SJCRH30 (cell line): Measurements from ENCODE around the gene MRPS24. TPM values are rescaled to one million over a fixed set of nuclear protein-coding genes. Genes with fewer than 3 reads are reported as not detected.
"Not testable (repeated sequence)": the region's sequence is repeated elsewhere in the genome, so short reads cannot be mapped to it uniquely, and the experiment has no call there.

Source experiments
- DNase-seq, 2 experiments: peaks; one replicate each; pipeline ENCODE4 v3.0.0-alpha.2; 2015 to 2020
- H3K27ac ChIP-seq: fragments of 250-450 bp; sonication (Bioruptor Pico); 2 replicates; pipeline ENCODE4 v1.5.1; 2020; ENCODE audit warnings: mild to moderate bottlenecking, moderate library complexity
- H3K27me3 ChIP-seq: fragments of 250-450 bp; sonication (Bioruptor Pico); 2 replicates; pipeline ENCODE4 v1.5.1; 2020; ENCODE audit warnings: mild to moderate bottlenecking, moderate library complexity
- H3K36me3 ChIP-seq: fragments of 250-450 bp; sonication (Bioruptor Pico); 2 replicates; pipeline ENCODE4 v1.5.1; 2020; ENCODE audit warnings: mild to moderate bottlenecking, moderate library complexity
- H3K4me1 ChIP-seq: fragments of 250-450 bp; sonication (Bioruptor Pico); 2 replicates; pipeline ENCODE4 v1.5.1; 2020; ENCODE audit warnings: mild to moderate bottlenecking, moderate library complexity
- H3K4me3 ChIP-seq: fragments of 250-450 bp; sonication (Bioruptor Pico); 2 replicates; pipeline ENCODE4 v1.5.1; 2020; ENCODE audit warnings: mild to moderate bottlenecking, moderate library complexity
- H3K9me3 ChIP-seq: fragments of 250-450 bp; sonication (Bioruptor Pico); replicated peaks from 2 replicates; pipeline ENCODE4 v1.5.1; 2020; ENCODE audit warnings: mild to moderate bottlenecking, moderate library complexity
- total RNA-seq: library from RNA; depleted of rRNA; stranded (reverse); fragments of >200 nt; shearing (Covaris generic); gene quantifications from 2 replicates; pipeline ENCODE4 v1.2.3, GENCODE V29; 2014; rRNA removed

Gene MRPS24
- total RNA-seq, 1 experiment from 2014 or later = 88.7 TPM

- H3K27me3 ChIP-seq = no peaks in the 10 kb centered on the region
- no peaks in the 10 kb centered on the region for H3K36me3 ChIP-seq
- no peaks in the 10 kb centered on the region for H3K9me3 ChIP-seq
- peak overlapping the region; percentile 30; the same call in 1 of the 2 replicates for H3K4me3 ChIP-seq
- no peak overlapping the region for H3K27ac ChIP-seq
- DNase-seq = no peak
- no peaks in the 10 kb centered on the region for H3K4me1 ChIP-seq
These were observed 31.1 kb downstream of the MRPS24 start for GRCh38 chr7:43838201-43838658.

- no peaks in the 10 kb centered on the region; the same call in 1 of the 2 replicates for H3K9me3 ChIP-seq
- DNase-seq = peak; percentile 45 to 62
- H3K27ac ChIP-seq = no peak overlapping the region
- H3K27me3 ChIP-seq = no peaks in the 10 kb centered on the region
- H3K4me3 ChIP-seq = peak overlapping the region; percentile 41
- H3K36me3 ChIP-seq = no peaks in the 10 kb centered on the region
- H3K4me1 ChIP-seq = no peaks in the 10 kb centered on the region
These were observed 34.7 kb downstream of the MRPS24 start for GRCh38 chr7:43834463-43835251.

- H3K4me3 ChIP-seq, H3K4me1 ChIP-seq, DNase-seq, H3K9me3 ChIP-seq, H3K36me3 ChIP-seq, H3K27ac ChIP-seq, H3K27me3 ChIP-seq: not testable (repeated sequence)
These were observed 38.4 kb downstream of the MRPS24 start for GRCh38 chr7:43830917-43831316.

- Histone ChIP-seq H3K36me3 (no peaks in the 10 kb centered on the region), H3K4me1 (no peaks in the 10 kb centered on the region), H3K27me3 (peaks cover 5% of the 10 kb centered on the region; the same call in 1 of the 2 replicates), H3K9me3 (no peaks in the 10 kb centered on the region; the same call in 1 of the 2 replicates), H3K4me3 (no peak overlapping the region), H3K27ac (no peak overlapping the region)
- DNase-seq = no peak
These were observed 43.9 kb downstream of the MRPS24 start for GRCh38 chr7:43825391-43825808.

GRCh38 chr7:43824963-43825362 is 44.4 kb downstream of the MRPS24 start:
- H3K27me3 ChIP-seq = peaks cover 5% of the 10 kb centered on the region; the same call in 1 of the 2 replicates
- H3K36me3 ChIP-seq = no peaks in the 10 kb centered on the region
- DNase-seq = no peak
- no peak overlapping the region for H3K4me3 ChIP-seq
- no peaks in the 10 kb centered on the region for H3K4me1 ChIP-seq
- no peaks in the 10 kb centered on the region; the same call in 1 of the 2 replicates for H3K9me3 ChIP-seq
- H3K27ac ChIP-seq = no peak overlapping the region

- DNase-seq, H3K27me3 ChIP-seq, H3K4me1 ChIP-seq, H3K36me3 ChIP-seq, H3K27ac ChIP-seq, H3K9me3 ChIP-seq, H3K4me3 ChIP-seq: not testable (repeated sequence)
These were observed 44.8 kb downstream of the MRPS24 start for GRCh38 chr7:43824513-43824912.

GRCh38 chr7:43823941-43824340 is 45.4 kb downstream of the MRPS24 start:
- H3K36me3 ChIP-seq = no peaks in the 10 kb centered on the region
- no peaks in the 10 kb centered on the region for H3K4me1 ChIP-seq
- H3K9me3 ChIP-seq = no peaks in the 10 kb centered on the region; the same call in 1 of the 2 replicates
- H3K27ac ChIP-seq = no peak overlapping the region
- peaks cover 5% of the 10 kb centered on the region; the same call in 1 of the 2 replicates for H3K27me3 ChIP-seq
- H3K4me3 ChIP-seq = no peak overlapping the region
- no peak for DNase-seq

GRCh38 chr7:43823425-43823824 is 45.9 kb downstream of the MRPS24 start:
- H3K4me1 ChIP-seq, H3K27ac ChIP-seq, H3K4me3 ChIP-seq, H3K9me3 ChIP-seq, H3K27me3 ChIP-seq, DNase-seq, H3K36me3 ChIP-seq: not testable (repeated sequence)

Other genes starting within 250 kb of the MRPS24 start
- gene COA1, start 140.0 kb downstream of the MRPS24 start, total RNA-seq = 132 and 134 TPM in 2 replicates
- gene BLVRA, start 110.8 kb downstream of the MRPS24 start, total RNA-seq = 42.0 and 42.8 TPM in 2 replicates
- 17.4 and 19.6 TPM in 2 replicates for gene URGCP, start 37.1 kb upstream of the MRPS24 start, total RNA-seq
- 15.3 and 15.6 TPM in 2 replicates for gene UBE2D4, start 56.9 kb upstream of the MRPS24 start, total RNA-seq
- not detected in 2 replicates for gene SPDYE1, start 128.4 kb upstream of the MRPS24 start, total RNA-seq
- gene DBNL, start 175.2 kb upstream of the MRPS24 start, total RNA-seq = 51.9 and 54.4 TPM in 2 replicates
- not detected in 2 replicates for gene PGAM2, start 196.1 kb upstream of the MRPS24 start, total RNA-seq
- 7.6 and 7.9 TPM in 2 replicates for gene POLM, start 213.0 kb upstream of the MRPS24 start, total RNA-seq
- 13.4 and 17.8 TPM in 2 replicates for gene AEBP1, start 234.8 kb upstream of the MRPS24 start, total RNA-seq